HG03457 (cell line): ENCODE measurements around the gene EIF4ENIF1.
"Not testable (repeated sequence)": the region's sequence is repeated elsewhere in the genome, so short reads cannot be mapped to it uniquely, and the experiment has no call there.

Source experiments
- ATAC-seq: cut with Tn5 transposase; IDR thresholded peaks from one replicate; pipeline ENCODE4 v1.9.1; 2021; ENCODE audit warnings: moderate number of reproducible peaks; ENCODE audit not compliant: unreplicated experiment

The EIF4ENIF1 gene

DNA sequence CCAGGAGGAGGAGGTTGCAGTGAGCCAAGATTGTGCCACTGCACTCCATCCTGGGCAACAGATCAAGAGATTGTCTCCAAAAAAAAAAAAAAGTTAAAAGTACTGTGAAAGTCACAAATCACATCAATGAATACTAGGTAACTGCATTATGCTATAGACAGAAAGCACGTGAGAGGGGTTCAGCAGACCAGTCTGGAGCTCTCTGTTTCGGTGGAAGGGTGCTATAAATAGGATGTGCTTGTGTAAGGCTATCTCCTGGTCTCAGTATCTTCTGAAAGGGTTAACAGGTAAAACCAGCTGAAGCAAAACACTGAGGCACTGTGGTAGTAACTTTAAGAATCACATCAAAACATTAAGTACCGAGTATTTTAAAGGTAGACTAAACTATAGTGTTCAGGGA is 43.4 kb downstream of the EIF4ENIF1 start:
- ATAC-seq = no peak

DNA sequence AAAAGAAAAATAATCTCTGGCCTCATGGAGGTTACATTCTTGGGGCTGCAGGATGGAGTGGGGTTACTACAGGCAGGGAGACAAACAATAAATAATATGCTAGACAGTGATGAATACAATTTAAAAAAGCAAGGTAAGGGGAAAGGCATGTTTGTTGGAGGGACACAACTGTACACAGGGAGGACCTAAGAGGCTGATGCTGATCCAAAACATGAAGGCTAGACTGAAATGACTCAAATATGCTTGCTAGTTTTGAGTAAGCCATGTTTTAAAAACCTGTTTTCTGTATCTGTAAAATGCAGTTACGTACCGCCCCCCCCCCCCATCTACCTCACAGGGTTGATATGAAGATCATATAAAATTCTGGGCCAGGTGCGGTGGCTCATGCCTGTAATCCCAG is 44.0 kb downstream of the EIF4ENIF1 start:
- no peak for ATAC-seq

DNA sequence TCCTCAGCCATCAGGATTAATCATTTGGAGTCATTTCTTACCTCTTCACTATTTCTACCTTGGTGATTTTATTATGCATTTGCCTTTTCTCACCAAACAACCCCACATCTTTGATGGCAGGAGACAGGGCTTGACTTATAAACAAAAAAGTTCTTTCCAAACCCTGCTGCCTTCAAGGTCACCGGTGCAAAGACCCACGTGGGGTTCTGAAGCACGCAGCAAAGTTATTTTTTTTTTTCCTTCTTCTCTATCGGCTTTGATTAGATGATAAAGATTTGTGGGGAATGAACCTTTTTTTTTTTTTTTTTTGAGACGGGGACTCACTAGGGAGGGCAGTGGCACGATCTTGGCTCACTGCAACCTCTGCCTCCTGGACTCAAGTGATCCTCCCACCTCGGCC is 46.1 kb downstream of the EIF4ENIF1 start:
- no peak for ATAC-seq

DNA sequence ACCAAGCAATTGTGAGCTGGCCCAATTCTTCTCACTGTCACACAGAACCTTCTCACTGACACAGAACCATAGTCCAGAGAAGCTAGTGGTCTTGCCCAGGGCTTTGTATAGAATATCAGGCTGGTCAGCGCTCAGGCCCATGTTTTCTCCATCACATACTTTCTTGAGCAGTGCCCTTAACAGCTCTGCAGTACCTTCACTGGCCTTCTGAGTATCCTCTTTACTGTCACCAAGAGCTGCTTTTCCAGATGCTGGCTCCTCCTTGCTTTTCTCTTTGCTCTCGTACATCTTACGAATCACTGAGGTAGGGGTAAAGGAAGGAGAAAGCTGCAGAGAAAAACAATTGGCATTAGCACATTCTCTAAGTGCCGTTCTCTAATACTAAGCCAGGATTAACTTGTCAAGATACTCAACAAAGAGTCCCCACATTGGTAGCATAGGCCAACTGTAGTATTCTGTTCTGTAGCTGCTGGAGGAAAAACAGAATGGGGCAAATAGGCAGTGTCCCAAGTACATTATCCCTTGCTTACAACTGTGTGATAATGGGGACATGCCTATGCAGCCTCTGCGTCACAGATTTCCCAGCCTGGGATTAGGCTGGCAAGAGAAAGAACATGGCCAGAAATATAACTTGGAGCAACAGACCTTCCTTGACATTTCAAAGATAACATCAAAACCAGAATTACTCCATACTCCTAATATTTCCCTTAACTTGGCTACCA is 46.7 kb downstream of the EIF4ENIF1 start:
- no peak for ATAC-seq

DNA sequence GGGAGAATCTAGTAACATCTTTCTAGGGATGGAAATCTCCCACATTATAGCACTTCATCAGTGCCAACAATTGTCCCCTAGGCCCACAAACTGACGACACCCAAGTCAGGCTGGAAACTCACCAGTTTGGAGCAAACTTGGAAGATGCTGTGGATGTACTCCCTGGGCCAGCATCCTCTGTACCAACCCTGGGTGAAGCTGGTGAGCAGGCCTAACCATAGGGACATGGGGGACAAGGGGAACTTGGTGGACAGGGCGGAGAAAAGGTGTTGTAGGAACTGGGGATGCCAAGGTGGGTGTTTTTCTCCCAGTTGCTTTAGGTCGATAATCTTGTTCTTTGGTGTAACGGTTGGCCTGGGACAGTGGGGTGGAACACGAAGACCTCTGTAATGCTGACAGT is 48.0 kb downstream of the EIF4ENIF1 start:
- ATAC-seq = no peak

DNA sequence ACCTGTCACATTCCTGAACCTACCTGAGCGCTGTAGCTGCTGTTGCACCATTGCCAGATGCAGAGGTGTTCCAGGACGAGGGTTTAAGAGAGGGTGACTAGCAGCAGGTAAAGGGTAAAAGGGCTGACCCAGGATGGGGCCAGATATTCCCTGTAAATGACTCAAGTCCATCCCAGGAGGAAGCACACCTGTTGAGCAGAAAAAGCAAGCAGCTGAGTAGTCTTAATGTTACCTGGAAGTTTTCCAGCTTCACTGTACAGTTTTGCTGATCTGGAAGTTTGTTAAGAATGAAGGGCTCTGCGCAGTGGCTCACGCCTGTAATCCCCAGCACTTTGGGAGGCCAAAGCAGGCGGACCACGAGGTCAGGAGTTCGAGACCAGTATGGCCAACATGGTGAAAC is 49.0 kb downstream of the EIF4ENIF1 start:
- no peak for ATAC-seq

DNA sequence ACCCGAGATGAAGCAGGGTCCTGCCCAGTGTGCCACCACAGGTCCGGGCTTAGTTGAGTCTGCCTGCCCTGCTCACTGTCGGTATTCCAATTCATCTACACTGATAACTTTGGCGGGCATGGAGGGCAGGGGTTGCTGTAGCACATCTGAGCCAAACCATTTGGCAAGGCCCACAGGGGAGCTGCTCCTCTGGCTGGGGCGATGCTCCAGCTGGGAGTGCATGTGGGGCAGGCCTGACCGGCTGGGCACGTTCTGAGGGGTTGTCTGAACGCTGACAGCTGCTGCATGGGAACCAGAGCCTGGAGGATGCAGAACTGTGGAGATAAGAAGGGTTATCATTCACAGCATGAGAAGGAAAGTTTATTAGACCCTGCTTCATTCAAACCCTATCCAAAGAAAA is 49.8 kb downstream of the EIF4ENIF1 start:
- no peak for ATAC-seq

DNA sequence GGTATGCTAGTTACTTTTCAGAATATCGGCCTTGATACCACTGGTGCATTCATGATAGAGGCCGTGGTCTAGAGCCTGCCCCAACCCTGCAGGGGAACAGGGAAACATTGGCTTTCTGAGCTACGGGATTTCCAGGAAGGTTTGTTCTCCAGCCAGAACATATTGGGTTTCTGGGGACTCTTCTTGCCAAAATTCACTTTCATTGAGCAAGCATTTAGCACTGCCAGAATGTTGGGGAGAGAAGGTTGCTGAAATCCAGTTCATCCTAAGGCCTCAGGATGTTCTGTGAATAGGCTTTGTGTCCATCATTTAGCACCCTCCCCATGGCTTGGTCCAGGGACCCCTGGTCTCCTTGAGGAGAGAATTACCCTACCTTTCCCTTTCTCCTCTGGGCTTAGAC is 53.5 kb downstream of the EIF4ENIF1 start:
- ATAC-seq = no peak

DNA sequence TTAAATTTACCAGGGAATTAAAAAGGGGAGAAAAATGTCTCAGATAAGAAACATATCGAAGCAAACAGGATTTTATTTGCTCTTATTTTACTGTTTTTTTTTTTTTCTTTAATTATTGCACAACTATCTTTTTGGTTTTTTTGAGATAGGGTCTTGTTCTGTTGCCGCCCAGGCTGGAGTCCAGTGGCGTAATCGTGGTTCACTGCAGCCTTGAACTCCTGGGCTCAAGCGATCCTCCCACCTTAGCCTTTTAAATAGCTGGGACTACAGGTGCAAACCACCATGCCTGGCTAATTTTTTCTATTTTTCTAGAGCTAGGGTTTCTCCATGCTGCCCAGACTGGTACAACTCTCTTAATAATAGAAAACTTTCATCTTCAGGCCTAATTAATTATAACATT is 57.7 kb downstream of the EIF4ENIF1 start:
- ATAC-seq = no peak

DNA sequence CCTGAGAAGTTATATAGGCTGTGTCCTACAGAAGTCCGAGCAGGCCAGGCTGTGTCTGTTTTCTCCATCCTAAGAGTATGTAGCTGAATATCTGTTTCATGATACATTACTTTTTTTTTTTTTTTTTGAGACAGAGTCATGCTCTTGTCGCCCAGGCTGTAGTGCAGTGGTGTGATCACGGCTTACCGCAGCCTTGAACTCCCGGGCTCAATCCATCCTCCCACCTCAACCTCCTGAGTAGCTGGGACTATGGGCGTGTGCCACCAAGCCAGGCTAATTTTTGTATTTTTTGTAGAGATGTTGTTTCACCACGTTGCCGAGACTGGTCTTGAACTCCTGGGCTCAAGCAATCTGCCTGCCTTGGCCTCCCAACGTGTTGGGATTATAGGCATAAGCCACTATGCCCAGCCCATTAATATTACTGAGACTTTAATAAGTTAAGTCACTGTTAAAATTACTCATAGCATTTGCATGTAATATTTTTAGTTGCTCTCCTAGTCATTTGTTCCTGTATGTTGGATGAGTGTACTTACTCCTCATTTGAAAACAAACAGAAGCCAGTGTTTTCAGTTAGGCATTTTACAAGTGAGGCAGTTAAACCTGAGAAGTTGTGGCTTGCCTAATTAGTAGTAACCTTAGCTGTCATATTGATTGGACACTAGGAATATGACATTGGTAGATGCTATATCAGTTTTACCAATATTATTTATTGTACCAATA is 64.2 kb downstream of the EIF4ENIF1 start:
- no peak for ATAC-seq

DNA sequence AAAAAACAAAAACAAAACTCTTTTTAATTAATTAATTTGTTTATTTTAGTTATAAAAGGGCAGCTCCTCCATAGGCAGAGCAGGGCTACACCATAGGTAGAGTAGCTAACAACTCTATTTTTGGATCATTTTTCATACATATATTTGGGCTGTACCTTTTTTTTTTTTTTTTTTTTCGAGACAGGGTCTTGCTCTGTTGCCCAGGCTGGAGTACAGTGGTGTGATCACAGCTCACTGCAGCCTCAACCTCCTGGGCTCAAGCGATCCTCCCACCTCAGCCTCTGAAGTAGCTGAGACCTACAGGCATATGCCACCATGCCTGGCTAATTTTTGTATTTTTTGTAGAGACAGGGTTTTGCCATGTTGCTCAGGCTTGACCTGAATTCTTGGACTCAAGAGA is 87.3 kb downstream of the EIF4ENIF1 start:
- not testable (repeated sequence) for ATAC-seq

DNA sequence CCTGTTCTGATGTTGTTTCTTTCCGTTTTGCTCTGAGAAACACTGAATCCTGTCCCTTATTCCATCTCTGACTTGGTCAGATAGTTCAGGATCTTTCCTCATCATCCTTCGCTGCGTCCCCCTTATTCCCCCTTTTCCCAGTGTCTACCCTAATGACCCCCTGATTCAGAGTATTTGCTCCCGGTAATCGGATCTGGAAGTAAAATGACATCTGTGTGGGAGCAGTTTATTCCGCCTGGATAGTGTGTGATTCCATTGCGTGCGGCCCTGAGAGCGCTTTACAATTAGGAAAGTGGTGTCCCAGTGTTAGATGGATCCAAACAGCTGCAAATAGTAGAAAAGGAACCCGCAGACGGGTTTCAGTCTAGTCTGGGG is 89.6 kb downstream of the EIF4ENIF1 start:
- no peak for ATAC-seq

DNA sequence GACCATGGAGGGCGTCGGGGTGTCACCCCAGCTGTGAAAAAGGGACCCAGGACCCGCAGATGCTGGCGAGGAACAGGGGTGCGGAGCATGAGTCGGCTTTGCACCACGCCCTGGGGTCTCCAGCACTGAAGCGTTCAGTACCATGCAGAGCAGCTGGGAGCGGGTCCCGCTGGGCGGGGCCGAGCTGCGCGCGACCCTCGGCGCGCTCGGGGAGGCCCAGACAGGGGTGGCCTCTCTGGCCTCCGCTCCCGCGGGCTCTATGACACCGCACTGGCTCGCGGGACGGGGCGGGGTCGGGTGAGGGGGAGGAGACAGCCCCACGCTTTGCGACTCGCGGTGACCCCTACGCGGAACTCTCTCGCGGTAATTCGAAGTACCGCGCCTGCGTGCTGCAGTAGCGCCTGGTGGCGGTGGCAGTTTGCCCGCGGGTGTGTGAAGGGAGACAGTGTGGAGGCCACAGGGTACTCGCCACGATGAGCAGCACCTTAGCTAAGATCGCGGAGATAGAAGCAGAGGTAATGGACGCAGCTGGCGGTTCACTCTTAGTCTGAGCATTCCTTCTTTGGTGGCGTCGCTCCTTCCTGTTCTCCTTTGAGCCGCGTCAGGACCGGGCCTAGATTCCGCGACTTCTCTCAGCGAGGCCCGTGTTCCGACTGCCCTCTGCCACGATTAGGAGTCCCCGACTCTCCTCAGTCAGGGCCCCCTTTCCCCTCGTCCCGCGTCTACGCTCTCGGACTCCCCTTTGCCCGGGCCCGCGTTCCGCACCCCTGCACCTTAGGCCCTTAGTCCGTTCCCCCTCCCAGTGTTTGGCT is 90.2 kb downstream of the EIF4ENIF1 start, which contains the start of gene DRG1:
Gene DRG1, plus strand, starts transcription at position 394 of the 812 bp plus-strand sequence. Its CDS starts 80 bp downstream, at position 474.
- peak; percentile 90 for ATAC-seq

DNA sequence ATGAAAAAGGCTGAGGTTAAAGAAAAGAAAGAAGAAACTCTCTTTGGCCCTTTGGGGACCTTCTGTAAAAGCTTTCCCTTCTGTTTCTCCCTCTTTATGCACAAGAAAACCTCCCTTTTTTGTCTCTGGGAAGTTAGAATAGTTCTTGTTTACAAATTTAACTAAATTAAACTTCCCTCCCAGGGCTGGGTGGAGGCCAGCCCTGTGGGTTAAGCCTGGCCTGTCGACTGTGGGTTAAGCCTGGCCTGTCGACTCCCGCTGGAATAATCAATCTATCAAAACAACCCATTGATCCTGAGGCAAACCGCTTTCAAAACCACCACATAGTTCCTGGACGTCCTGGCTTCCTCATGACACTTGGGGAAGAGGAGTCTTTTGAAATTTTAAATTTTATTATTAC is 91.4 kb downstream of the EIF4ENIF1 start:
- ATAC-seq = no peak

DNA sequence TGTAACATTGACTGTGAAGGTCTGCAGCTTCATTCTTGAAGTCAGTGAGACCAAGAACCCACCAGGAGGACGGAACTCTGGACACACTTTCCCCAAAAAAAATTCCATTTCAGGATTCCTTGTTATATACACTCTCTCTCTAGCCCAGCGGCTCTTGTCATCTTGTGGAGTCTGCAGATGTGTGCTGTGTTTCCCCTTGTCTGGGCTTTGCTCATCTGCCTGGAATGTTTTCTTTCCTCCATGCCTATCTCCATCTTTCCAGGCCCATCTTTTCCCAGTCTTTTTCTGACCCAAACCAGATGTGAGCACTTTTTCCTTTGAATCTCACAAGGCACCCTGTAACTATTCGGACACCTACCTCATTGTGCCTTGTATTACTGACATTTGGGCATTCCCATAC is 95.3 kb downstream of the EIF4ENIF1 start:
- no peak for ATAC-seq

DNA sequence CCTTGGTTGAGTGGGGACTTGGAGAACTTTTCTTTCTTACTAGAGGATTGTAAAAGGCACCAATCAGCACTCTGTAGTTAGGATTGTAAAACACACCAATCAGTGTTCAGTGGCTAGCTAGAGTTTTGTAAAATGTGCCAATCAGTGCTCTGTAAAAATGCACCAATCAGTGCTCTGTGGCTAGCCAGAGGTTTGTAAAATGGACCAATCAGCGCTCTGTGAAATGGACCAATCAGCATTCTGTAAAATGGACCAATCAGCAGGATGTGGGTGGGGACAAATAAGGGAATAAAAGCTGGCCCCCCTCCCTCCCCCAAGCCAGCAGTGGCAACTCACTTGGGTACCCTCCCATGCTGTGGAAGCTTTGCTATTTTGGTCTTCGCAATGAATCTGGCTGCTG is 95.7 kb downstream of the EIF4ENIF1 start:
- ATAC-seq = no peak
